HG03045 (cell line): Measurements from ENCODE around the gene DUOX2.
"Not testable (repeated sequence)": the region's sequence is repeated elsewhere in the genome, so short reads cannot be mapped to it uniquely, and the experiment has no call there.

ENCODE experiments used
- ATAC-seq: cut with Tn5 transposase; IDR thresholded peaks from one replicate; pipeline ENCODE4 v1.9.1; 2021; ENCODE audit warnings: mild to moderate bottlenecking, moderate library complexity; ENCODE audit not compliant: unreplicated experiment

The DUOX2 gene

GRCh38 chr15:45077391-45077790 is 36.6 kb downstream of the DUOX2 start:
- not testable (repeated sequence) for ATAC-seq

- ATAC-seq, result not testable (repeated sequence)
These were observed 38.3 kb downstream of the DUOX2 start for GRCh38 chr15:45075440-45076320.

GRCh38 chr15:45073602-45074001 is 40.4 kb downstream of the DUOX2 start:
- not testable (repeated sequence) for ATAC-seq

- not testable (repeated sequence) for ATAC-seq
These were observed 44.0 kb downstream of the DUOX2 start for GRCh38 chr15:45069942-45070360.

- no peak for ATAC-seq
These were observed 49.6 kb downstream of the DUOX2 start for GRCh38 chr15:45064386-45064785.

- not testable (repeated sequence) for ATAC-seq
These were observed 51.7 kb downstream of the DUOX2 start for GRCh38 chr15:45062301-45062700.

- not testable (repeated sequence) for ATAC-seq
These were observed 55.0 kb downstream of the DUOX2 start for GRCh38 chr15:45058690-45059675.

GRCh38 chr15:45052676-45053075 is 61.3 kb downstream of the DUOX2 start:
- not testable (repeated sequence) for ATAC-seq

- ATAC-seq, result no peak
These were observed 63.4 kb downstream of the DUOX2 start for GRCh38 chr15:45050587-45050986.

GRCh38 chr15:45048794-45049631 is 65.0 kb downstream of the DUOX2 start:
- ATAC-seq, result no peak

GRCh38 chr15:45048449-45048793 is 65.6 kb downstream of the DUOX2 start:
- ATAC-seq, result not testable (repeated sequence)

GRCh38 chr15:45044270-45044669 is 69.7 kb downstream of the DUOX2 start:
- ATAC-seq, result not testable (repeated sequence)

GRCh38 chr15:45042859-45043258 is 71.1 kb downstream of the DUOX2 start:
- not testable (repeated sequence) for ATAC-seq
